NT2/D1 (cell line): ENCODE data around the gene CDON.

Source experiments
- DNase-seq: peaks from one replicate; pipeline ENCODE4 v3.0.0-alpha.2; 2011; ENCODE audit warnings: low read depth, low spot score
- H3K27me3 ChIP-seq: 2 replicates; pipeline ENCODE4 v1.6.0; 2011; ENCODE audit warnings: mild to moderate bottlenecking; ENCODE audit not compliant: insufficient read length, insufficient read depth
- H3K36me3 ChIP-seq: 2 replicates; pipeline ENCODE4 v1.6.1; 2011; ENCODE audit warnings: mild to moderate bottlenecking, low read length, mixed read lengths; ENCODE audit not compliant: insufficient read depth, insufficient read length
- H3K4me1 ChIP-seq: 2 replicates; pipeline ENCODE4 v1.5.1; 2011; ENCODE audit not compliant: insufficient read depth, insufficient read length
- H3K4me3 ChIP-seq: 2 replicates; pipeline ENCODE4 v1.5.1; 2011; ENCODE audit warnings: low read depth; ENCODE audit not compliant: insufficient read length
- H3K9ac ChIP-seq: 2 replicates; pipeline ENCODE4 v1.6.0; 2011; ENCODE audit warnings: low read depth; ENCODE audit not compliant: insufficient read length
- H3K9me3 ChIP-seq: 2 replicates; pipeline ENCODE4 v1.5.1; 2011; ENCODE audit warnings: mild to moderate bottlenecking, low read length; ENCODE audit not compliant: insufficient read depth
- SUZ12 ChIP-seq: IDR thresholded peaks from 2 replicates; pipeline ENCODE4 v1.6.1; 2011; ENCODE audit not compliant: insufficient read length, insufficient read depth; ENCODE audit errors: extremely low read depth
- YY1 ChIP-seq: IDR thresholded peaks from 2 replicates; pipeline ENCODE4 v1.6.1; 2011; ENCODE audit not compliant: insufficient read length, insufficient read depth
- ZNF274 ChIP-seq: IDR thresholded peaks from 2 replicates; pipeline ENCODE4 v1.6.1; 2011; ENCODE audit warnings: mild to moderate bottlenecking, low read depth, low read length

Gene CDON

DNA sequence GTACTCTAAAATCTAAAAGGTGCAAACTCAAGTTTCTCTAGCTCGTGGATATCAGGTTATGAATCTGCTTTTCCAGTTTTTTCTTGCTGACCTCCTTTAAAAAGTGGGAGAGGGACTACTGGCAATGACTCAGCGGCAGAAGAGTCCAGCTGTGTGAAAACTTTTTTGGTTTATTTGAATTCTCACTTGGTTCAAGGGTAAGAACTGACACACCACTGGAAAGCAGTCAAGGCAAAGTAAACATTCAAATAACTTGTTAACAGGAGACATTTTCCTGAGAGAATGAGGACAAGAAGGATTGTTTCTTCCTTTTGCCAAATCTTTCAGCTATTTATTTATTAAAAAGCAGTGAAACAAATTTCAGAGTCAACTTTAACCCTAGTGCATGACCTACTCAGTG, 36.1 kb downstream of the CDON start:
- TF ChIP-seq SUZ12 (no peak), ZNF274 (no peak), YY1 (no peak)
- Histone ChIP-seq H3K36me3 (no peaks in the 10 kb centered on the region), H3K9ac (no peak overlapping the region), H3K9me3 (no peaks in the 10 kb centered on the region), H3K4me1 (no peaks in the 10 kb centered on the region), H3K4me3 (no peak overlapping the region), H3K27me3 (no peaks in the 10 kb centered on the region)
- DNase-seq, result no peak

DNA sequence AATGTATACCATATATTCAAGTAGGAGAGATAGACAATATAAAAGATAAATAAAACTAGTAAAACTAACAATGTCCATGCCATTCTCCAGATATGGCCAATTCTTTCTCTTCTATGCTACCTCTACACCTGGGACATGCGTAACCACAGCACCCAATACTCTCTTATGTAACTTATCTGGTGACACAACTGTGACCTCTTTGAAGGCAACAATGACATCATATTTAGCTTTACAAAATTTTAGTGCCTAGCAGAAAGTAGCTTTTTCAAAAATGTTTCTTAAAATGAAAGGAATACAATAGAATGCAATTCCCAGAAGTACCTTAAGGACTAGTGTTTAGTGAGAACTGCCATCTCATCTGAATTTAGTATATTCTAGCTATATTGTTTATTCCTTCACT, 36.8 kb downstream of the CDON start:
- no peak for DNase-seq
- H3K9ac ChIP-seq, result no peak overlapping the region
- no peak for TF ChIP-seq SUZ12
- no peak for TF ChIP-seq ZNF274
- no peak for TF ChIP-seq YY1
- H3K9me3 ChIP-seq, result no peaks in the 10 kb centered on the region
- no peaks in the 10 kb centered on the region for H3K27me3 ChIP-seq
- H3K36me3 ChIP-seq, result peaks cover 5% of the 10 kb centered on the region
- H3K4me3 ChIP-seq, result no peak overlapping the region
- H3K4me1 ChIP-seq, result no peaks in the 10 kb centered on the region

DNA sequence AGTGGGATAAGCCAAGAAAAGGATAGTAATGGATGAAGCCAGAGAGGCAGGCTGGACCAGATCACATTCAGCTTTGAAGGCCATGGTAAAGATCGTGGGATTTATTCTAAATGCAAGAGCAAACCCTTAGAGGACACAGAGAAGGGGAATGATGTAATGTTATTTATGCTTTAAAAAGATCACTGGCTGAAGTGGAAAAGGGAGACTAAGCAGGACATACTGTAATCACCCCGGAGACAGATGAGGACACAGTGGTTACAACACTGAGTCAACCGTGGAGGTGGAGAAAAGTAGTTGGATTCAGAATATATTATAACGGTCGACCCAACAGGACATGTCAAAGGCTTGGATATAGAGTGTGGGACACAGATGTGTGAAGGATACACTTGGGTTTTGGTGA, 38.5 kb downstream of the CDON start:
- TF ChIP-seq YY1 (no peak), SUZ12 (no peak), ZNF274 (no peak)
- Histone ChIP-seq H3K4me1 (no peaks in the 10 kb centered on the region), H3K27me3 (no peaks in the 10 kb centered on the region), H3K4me3 (no peak overlapping the region), H3K9ac (no peak overlapping the region), H3K36me3 (peaks cover 5% of the 10 kb centered on the region), H3K9me3 (no peaks in the 10 kb centered on the region)
- DNase-seq, result no peak

DNA sequence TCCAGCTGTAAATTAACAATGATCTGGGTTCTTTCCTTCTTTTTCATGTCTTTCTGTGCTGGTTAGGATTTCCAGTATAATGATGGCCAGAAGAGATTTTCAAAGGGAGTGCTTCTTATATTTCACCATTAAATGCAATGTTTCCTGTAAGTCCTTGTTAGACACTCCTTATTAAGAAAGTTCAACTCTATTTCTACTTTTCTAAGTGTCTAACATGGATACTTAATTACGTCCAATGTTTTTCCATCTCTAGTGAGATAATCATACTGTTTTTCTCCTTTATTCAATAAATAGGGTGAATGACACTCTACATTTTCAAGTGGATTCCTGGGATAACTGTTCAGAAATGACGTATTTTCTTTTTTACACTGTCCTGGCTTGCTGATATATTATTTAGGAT, 49.8 kb downstream of the CDON start:
- no peak overlapping the region for H3K9ac ChIP-seq
- H3K4me3 ChIP-seq, result no peak overlapping the region
- H3K9me3 ChIP-seq, result no peaks in the 10 kb centered on the region
- H3K36me3 ChIP-seq, result peaks cover 15% of the 10 kb centered on the region
- no peak for DNase-seq
- no peaks in the 10 kb centered on the region for H3K4me1 ChIP-seq
- TF ChIP-seq YY1 (no peak), SUZ12 (no peak), ZNF274 (no peak)
- no peaks in the 10 kb centered on the region for H3K27me3 ChIP-seq

DNA sequence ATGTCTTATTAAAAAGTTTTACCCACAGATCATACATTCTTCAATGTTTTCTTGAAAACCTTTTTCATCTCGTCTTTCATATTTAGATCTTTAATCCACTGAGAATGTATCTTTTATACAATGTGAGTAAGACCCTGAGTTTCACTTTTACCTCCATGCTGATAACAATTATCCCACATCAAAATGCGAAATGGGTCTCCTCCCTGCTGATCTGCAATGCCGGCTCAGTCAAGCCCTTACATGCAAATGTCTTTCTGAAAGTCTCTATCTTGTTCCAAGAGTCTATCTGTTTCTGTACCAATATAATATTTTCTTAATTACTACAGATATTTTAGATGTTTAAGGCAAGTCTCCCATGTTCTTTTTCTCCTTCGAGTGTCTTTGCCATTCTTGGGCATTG, 50.9 kb downstream of the CDON start:
- no peaks in the 10 kb centered on the region for H3K27me3 ChIP-seq
- peaks cover 9% of the 10 kb centered on the region for H3K36me3 ChIP-seq
- no peak overlapping the region for H3K4me3 ChIP-seq
- H3K9me3 ChIP-seq, result no peaks in the 10 kb centered on the region
- TF ChIP-seq ZNF274 (no peak), YY1 (no peak), SUZ12 (no peak)
- H3K4me1 ChIP-seq, result no peaks in the 10 kb centered on the region
- no peak overlapping the region for H3K9ac ChIP-seq
- no peak for DNase-seq

DNA sequence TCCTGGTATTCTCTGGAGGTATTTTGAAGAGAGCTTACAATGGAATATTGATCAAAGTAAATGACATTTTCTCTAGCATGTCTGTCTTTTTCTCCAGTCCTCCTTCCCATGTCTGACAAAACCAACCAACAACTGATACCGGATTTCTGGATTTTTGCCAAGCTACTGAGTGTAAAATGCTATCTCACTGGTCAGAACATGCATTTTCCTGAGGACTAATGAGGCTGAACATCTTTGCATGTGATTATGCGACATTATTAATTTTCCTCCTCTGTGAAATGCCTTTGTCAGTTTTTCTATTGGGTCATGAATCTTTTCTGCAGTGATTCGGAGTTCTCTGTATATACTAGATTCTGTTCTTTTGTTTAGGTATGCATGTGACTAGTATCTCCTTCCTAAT, 51.4 kb downstream of the CDON start:
- peaks cover 4% of the 10 kb centered on the region for H3K36me3 ChIP-seq
- no peak overlapping the region for H3K9ac ChIP-seq
- DNase-seq, result no peak

DNA sequence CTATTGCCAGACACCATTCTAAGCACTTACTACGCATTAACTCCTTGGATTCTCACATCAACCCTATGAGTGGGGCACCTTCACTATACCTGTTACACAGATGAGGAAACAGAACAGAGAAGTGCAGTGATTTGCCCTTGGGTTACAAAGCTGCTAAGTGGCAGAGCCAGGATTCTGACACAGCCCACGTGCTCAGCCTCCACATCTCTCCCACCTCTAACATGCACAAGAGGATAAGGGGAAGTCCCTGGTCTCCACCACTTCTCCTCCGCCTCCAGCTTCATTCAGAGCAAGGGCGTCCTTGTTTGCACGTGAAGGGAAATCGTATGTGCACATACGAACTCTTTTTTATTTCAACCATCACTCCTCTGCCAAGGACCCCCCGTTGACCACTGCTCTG, 53.7 kb downstream of the CDON start:
- DNase-seq, result no peak
- Histone ChIP-seq H3K9me3 (no peaks in the 10 kb centered on the region), H3K27me3 (no peaks in the 10 kb centered on the region), H3K36me3 (peaks cover 10% of the 10 kb centered on the region), H3K9ac (no peak overlapping the region), H3K4me1 (no peaks in the 10 kb centered on the region), H3K4me3 (no peak overlapping the region)
- TF ChIP-seq ZNF274 (no peak), SUZ12 (no peak), YY1 (no peak)

More for the DNA sequence above, 51.4 kb downstream of the CDON start:
- TF ChIP-seq SUZ12, result no peak
- no peak for TF ChIP-seq ZNF274
- no peak for TF ChIP-seq YY1
- Histone ChIP-seq H3K9me3 (no peaks in the 10 kb centered on the region), H3K27me3 (no peaks in the 10 kb centered on the region), H3K4me3 (no peak overlapping the region), H3K4me1 (no peaks in the 10 kb centered on the region)

DNA sequence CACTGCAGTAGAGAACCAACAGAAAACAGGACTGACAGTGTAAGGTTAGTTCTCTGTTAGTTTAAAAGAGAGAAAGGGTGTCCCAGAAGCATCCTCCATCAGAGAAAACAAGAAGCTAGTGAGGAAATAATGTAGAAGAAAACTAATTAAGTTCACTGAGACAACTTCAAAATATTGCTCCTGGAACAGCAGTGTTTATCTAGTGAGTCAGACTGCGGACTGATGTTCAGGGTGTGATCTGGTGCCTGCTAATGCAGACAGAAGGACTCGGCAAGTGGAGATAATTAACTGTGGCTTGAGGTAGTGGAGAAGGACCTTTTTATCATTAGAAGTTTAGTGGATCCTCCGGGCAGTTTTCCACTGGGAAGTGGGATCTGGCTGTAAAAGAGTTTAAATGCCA, 55.4 kb downstream of the CDON start:
- Histone ChIP-seq H3K4me3 (no peak overlapping the region), H3K27me3 (no peaks in the 10 kb centered on the region), H3K4me1 (no peaks in the 10 kb centered on the region), H3K36me3 (peaks cover 17% of the 10 kb centered on the region), H3K9ac (no peak overlapping the region), H3K9me3 (no peaks in the 10 kb centered on the region)
- TF ChIP-seq YY1 (no peak), ZNF274 (no peak), SUZ12 (no peak)
- no peak for DNase-seq
